Measurements from ENCODE around the gene VHLL.
"Not testable (repeated sequence)": the region's sequence is repeated elsewhere in the genome, so short reads cannot be mapped to it uniquely, and the experiment has no call there.

Gene VHLL

GRCh38 chr1:156298852-156299357 is at the start of gene VHLL:
Gene VHLL, minus strand, starts transcription at chr1:156299307. Its CDS starts 118 bp downstream, at chr1:156299189.
- DNase-seq (ENCODE audit: low read depth): no peak

DNA sequence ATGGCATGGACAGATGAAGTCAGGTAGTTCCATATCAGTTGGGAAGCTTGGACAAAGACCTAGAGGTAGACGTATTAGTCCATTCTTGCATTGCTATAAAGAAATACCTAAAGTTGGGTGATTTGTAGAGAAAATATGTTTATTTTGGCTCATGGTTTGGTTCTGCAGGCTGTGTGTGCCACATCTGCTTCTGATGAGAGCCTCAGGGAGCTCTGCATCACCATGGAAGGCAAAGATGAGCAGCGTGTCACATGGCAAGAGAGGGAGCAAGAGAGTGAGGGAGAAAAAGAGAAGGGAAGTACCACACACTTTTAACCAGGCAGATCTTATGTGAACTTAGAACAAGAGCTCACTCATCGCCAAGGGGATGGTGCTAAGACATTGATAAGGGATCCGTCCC is 48.2 kb upstream of the VHLL start:
- DNase-seq (ENCODE audit: low read depth): no peak

GRCh38 chr1:156346636-156347035 is 47.5 kb upstream of the VHLL start:
- no peak for DNase-seq (ENCODE audit: low read depth)

GRCh38 chr1:156346035-156346434 is 46.9 kb upstream of the VHLL start:
- not testable (repeated sequence) for DNase-seq (ENCODE audit: low read depth)

GRCh38 chr1:156344409-156344808 is 45.3 kb upstream of the VHLL start:
- no peak for DNase-seq (ENCODE audit: low read depth)

- DNase-seq (ENCODE audit: low read depth): no peak
Observed at GRCh38 chr1:156342166-156342955, 43.3 kb upstream of the VHLL start.

DNA sequence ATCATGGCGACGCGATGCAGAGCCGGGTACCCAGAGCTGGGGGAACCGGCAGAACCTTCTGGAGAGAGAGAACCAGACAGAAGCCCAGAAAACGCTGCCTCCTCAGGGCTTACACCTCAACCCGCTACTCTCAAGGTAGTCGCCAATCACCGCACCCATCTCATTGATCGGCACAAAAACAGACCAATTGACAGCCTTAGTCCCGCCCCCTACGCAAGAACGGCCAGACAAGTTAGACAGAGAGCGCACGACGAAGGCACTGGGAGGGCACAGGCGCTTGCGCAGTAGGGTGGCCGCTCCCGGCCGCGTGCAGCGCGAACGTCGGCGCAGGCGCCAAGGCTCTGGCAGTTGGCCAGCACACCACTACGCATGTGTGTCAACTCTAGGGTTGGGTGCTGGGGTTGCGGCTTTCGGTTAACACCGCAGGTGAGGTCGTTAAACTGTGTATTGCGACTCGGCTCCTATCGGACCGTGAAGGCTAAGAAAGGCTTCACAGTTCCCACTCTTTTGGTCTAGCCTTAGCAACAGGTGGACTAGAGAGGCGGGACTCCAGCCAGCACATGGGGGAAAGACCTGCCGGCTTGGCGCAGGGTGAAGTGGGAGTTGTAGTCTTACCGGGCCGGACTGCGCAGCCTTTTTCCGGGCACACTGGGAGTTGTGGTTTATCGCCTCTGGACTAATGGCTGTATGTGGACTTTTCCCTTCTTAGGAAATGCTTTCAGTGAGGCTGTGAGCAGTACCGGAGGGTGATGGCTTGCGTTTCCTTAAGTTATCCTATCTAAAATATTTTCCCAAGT is 39.3 kb upstream of the VHLL start, which contains the start of the genes CCT3 and TSACC:
TSS of gene CCT3 (minus strand) at position 113 of the 797 bp plus-strand sequence. CDS start at position 5, 108 bp downstream.
TSS of gene TSACC (plus strand) at position 347 of the 797 bp plus-strand sequence. CDS start 1,232 bp downstream, outside the sequence.
- DNase-seq (ENCODE audit: low read depth): peak; percentile 99

GRCh38 chr1:156337888-156338179 is 38.7 kb upstream of the VHLL start:
- no peak for DNase-seq (ENCODE audit: low read depth)

GRCh38 chr1:156337052-156337887 is 38.2 kb upstream of the VHLL start:
- no peak for DNase-seq (ENCODE audit: low read depth)

- no peak for DNase-seq (ENCODE audit: low read depth)
Observed at GRCh38 chr1:156336242-156336641, 37.1 kb upstream of the VHLL start.

- not testable (repeated sequence) for DNase-seq (ENCODE audit: low read depth)
Observed at GRCh38 chr1:156323179-156323578, 24.1 kb upstream of the VHLL start.

GRCh38 chr1:156320560-156320959 is 21.5 kb upstream of the VHLL start:
- DNase-seq (ENCODE audit: low read depth): no peak

DNA sequence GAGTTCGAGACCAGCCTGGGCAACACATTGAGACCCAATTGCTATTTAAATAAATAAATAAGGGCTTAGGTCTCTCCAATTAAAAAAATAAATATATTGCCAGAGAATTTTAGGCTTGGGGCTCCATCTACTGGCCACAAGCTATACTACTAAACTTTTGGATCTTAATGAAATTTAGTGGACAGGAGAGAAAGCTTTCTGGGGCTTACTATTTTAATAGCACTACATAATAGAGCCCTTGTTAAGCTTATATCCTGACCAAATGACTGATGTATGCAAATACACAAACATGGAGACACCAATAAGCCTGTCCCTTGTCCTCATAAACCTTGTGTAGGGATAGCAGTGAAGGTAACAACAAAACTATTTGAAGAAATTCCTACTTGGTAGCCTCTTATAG is 20.6 kb upstream of the VHLL start:
- DNase-seq (ENCODE audit: low read depth): no peak

DNA sequence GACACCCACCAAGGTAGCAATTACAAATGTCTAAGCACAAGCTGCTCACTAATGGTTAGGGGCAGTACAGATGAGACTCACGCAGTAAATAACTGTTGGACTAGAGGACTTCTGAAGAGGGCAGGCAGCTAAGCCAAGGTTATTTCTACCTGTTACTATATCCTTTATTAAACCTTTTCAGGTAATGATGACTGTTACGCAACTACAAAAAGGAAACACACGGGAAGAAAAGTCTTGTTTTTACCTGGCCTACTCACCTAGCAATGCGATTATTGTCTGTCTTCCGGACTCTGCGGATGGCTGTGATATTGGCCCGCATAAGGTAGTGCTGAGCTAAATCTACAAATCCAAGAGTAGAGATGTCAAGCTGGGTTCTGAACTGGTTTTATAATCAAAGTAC is 17.8 kb upstream of the VHLL start:
- no peak for DNase-seq (ENCODE audit: low read depth)

DNA sequence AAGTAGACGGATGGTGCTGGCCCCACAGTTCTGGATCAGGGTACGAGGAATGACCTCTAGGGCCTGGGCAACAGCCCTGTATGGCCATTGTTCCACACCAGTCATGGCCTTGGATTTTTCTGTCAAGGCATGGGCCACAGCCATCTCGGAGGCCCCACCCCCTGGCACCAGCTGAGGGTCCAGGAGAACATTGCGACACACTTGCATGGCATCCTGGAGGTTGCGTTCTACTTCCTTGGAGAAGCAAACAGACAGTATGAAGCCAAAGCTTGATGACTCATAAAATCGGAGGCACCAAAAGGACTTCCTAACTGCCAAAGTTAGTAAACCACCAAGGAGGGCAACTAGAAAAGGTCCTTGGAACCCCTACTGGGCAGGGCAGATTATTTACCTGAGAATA is 11.9 kb upstream of the VHLL start:
- no peak for DNase-seq (ENCODE audit: low read depth)

DNA sequence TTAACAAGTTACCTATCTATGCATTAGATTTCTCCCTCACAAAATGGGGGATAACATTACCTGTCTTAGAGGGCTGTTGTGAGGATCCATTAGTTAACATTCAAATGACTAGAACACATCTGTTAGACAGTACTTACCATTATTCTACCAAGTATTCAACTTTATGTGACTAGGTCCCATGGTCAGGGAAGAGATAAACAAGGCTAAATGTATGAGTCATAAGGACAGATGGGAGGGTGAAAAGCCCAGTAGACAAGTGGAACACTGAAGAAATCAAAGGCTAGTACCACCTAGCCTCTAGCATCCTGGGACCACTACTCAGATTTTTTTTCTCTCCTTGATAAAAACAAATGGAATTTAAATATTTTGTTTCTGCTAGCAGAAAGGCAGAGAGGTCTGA is 9.0 kb upstream of the VHLL start:
- DNase-seq (ENCODE audit: low read depth): no peak

GRCh38 chr1:156305215-156305614 is 6.1 kb upstream of the VHLL start:
- DNase-seq (ENCODE audit: low read depth): no peak

- DNase-seq (ENCODE audit: low read depth): no peak
Observed at GRCh38 chr1:156303241-156303640, 4.1 kb upstream of the VHLL start.

DNA sequence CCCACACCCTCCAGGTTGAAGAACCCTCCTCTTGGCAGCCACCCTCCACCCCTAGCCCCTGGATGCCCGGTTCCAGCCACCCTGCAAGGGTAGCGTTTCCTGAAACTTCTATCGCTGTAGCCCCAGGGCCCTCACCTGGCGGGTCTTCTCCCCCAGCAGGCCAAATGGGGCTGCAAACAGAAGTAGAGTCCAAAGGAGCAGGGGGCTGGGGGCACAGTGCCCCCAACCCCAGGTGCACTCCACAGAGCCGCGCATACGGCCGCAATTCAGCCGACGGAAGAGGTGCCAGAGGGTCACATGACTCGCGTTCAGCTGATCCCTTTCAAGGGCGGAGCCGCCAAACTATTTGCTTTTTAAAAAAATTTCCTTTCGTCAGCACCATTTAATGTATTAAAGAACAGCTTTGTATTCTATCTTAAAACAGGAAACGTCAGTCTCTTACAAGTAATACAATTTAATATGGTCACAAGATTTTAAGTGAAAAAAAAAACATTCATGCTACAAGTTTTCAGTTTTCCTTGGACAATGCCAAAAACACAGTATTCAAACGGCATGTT is 3.6 kb downstream of the VHLL start, which contains the start of gene GLMP:
TSS of gene GLMP (minus strand) at position 289 of the 557 bp plus-strand sequence. CDS start at position 255, 34 bp downstream.
- DNase-seq (ENCODE audit: low read depth): peak; percentile 21

GRCh38 chr1:156293895-156294294 is 5.2 kb downstream of the VHLL start:
- DNase-seq (ENCODE audit: low read depth): no peak

- DNase-seq (ENCODE audit: low read depth): no peak
Observed at GRCh38 chr1:156293098-156293434, 6.0 kb downstream of the VHLL start.
